Measurements from ENCODE around the gene SCMH1.

GRCh38 chr1:41078193-41078592 is 163.9 kb downstream of the SCMH1 start:
- TF ChIP-seq YY1 (IDR thresholded peaks at IDR 0.05; ENCODE audit: low read depth), result no peak
- no peak for TF ChIP-seq RAD21 (IDR thresholded peaks at IDR 0.05; ENCODE audit: low read depth)
- no peak for TF ChIP-seq USF1 (IDR thresholded peaks at IDR 0.05)
